Memory B cell (primary cell): ENCODE data around the gene SEL1L.
"Not testable (repeated sequence)": the region's sequence is repeated elsewhere in the genome, so short reads cannot be mapped to it uniquely, and the experiment has no call there.

ENCODE experiments used
- ATAC-seq: fragments of 150-1000 bp; cut with Tn5 transposase; 2 replicates; pipeline ENCODE4 v1.10.0; 2021; ENCODE audit warnings: low read depth, mild to moderate bottlenecking, moderate library complexity
- DNase-seq, 2 donors: peaks; one replicate each; pipeline ENCODE4 v3.0.0; 2022; ENCODE audit warnings: low spot score in 2 of 2
- H3K27ac Mint-ChIP-seq: one replicate; pipeline ENCODE4 v1.8.0; 2022; ENCODE audit warnings: mild to moderate bottlenecking, moderate library complexity, mixed read lengths
- H3K27me3 Mint-ChIP-seq: one replicate; pipeline ENCODE4 v1.8.0; 2022; ENCODE audit warnings: mixed read lengths
- H3K36me3 Mint-ChIP-seq: one replicate; pipeline ENCODE4 v1.8.0; 2022; ENCODE audit warnings: mild to moderate bottlenecking, mixed read lengths
- H3K4me1 Mint-ChIP-seq: one replicate; pipeline ENCODE4 v1.8.0; 2022; ENCODE audit warnings: mixed read lengths
- H3K4me3 Mint-ChIP-seq: one replicate; pipeline ENCODE4 v1.8.0; 2022; ENCODE audit warnings: mild to moderate bottlenecking, moderate library complexity, mixed read lengths
- H3K9me3 Mint-ChIP-seq: one replicate; pipeline ENCODE4 v1.8.0; 2022; ENCODE audit warnings: mixed read lengths

SEL1L gene

GRCh38 chr14:81541206-81541605 lies 7.6 kb upstream of the SEL1L start:
- H3K27ac Mint-ChIP-seq, H3K4me1 Mint-ChIP-seq, H3K27me3 Mint-ChIP-seq, H3K9me3 Mint-ChIP-seq, ATAC-seq, DNase-seq, H3K36me3 Mint-ChIP-seq, H3K4me3 Mint-ChIP-seq: not testable (repeated sequence)

GRCh38 chr14:81537193-81537592 lies 3.5 kb upstream of the SEL1L start:
- ATAC-seq: no peak
- Mint-ChIP-seq H3K36me3 (peaks cover 3% of the 10 kb centered on the region), H3K4me1 (peaks cover 11% of the 10 kb centered on the region), H3K9me3 (peaks cover 3% of the 10 kb centered on the region), H3K27me3 (peaks cover 3% of the 10 kb centered on the region), H3K4me3 (no peak overlapping the region), H3K27ac (no peak overlapping the region)
- DNase-seq: no peak

- Mint-ChIP-seq H3K27ac (no peak overlapping the region), H3K4me1 (peaks cover 17% of the 10 kb centered on the region), H3K9me3 (peaks cover 3% of the 10 kb centered on the region), H3K27me3 (peaks cover 3% of the 10 kb centered on the region), H3K36me3 (peaks cover 3% of the 10 kb centered on the region), H3K4me3 (no peak overlapping the region)
- ATAC-seq (no peak), DNase-seq (no peak)
These were observed 2.7 kb upstream of the SEL1L start for GRCh38 chr14:81536241-81536771.

- no peak for DNase-seq
- ATAC-seq: peak; percentile 22
- peaks cover 3% of the 10 kb centered on the region for H3K36me3 Mint-ChIP-seq
- H3K27me3 Mint-ChIP-seq: peaks cover 3% of the 10 kb centered on the region
- peak overlapping the region; percentile 5 for H3K27ac Mint-ChIP-seq
- H3K9me3 Mint-ChIP-seq: peaks cover 3% of the 10 kb centered on the region
- H3K4me1 Mint-ChIP-seq: peaks cover 17% of the 10 kb centered on the region
- peak overlapping the region; percentile 62 for H3K4me3 Mint-ChIP-seq
These were observed 1.9 kb upstream of the SEL1L start for GRCh38 chr14:81535396-81536164.

- Mint-ChIP-seq H3K4me1 (peaks cover 17% of the 10 kb centered on the region), H3K27ac (peak overlapping the region; percentile 5), H3K36me3 (peaks cover 3% of the 10 kb centered on the region), H3K4me3 (peak overlapping the region; percentile 11), H3K27me3 (peaks cover 1% of the 10 kb centered on the region), H3K9me3 (peaks cover 3% of the 10 kb centered on the region)
- ATAC-seq (no peak), DNase-seq (no peak)
These were observed 939 bp upstream of the SEL1L start for GRCh38 chr14:81534510-81535074.

GRCh38 chr14:81533212-81533535 lies 479 bp downstream of the SEL1L start:
- Mint-ChIP-seq H3K27me3 (no peaks in the 10 kb centered on the region), H3K4me1 (peaks cover 25% of the 10 kb centered on the region), H3K36me3 (peaks cover 5% of the 10 kb centered on the region), H3K9me3 (peaks cover 3% of the 10 kb centered on the region), H3K27ac (peak overlapping the region; percentile 72), H3K4me3 (peak overlapping the region; percentile 91)
- DNase-seq (no peak), ATAC-seq (no peak)

- peaks cover 19% of the 10 kb centered on the region for H3K36me3 Mint-ChIP-seq
- DNase-seq (no peak), ATAC-seq (no peak)
- H3K27ac Mint-ChIP-seq: no peak overlapping the region
- H3K9me3 Mint-ChIP-seq: no peaks in the 10 kb centered on the region
- H3K27me3 Mint-ChIP-seq: no peaks in the 10 kb centered on the region
- peaks cover 22% of the 10 kb centered on the region for H3K4me1 Mint-ChIP-seq
- no peak overlapping the region for H3K4me3 Mint-ChIP-seq
These were observed 4.3 kb downstream of the SEL1L start for GRCh38 chr14:81529391-81529790.

GRCh38 chr14:81525129-81525528 lies 8.5 kb downstream of the SEL1L start:
- Mint-ChIP-seq H3K9me3 (no peaks in the 10 kb centered on the region), H3K27ac (no peak overlapping the region), H3K4me1 (peaks cover 20% of the 10 kb centered on the region), H3K27me3 (no peaks in the 10 kb centered on the region), H3K36me3 (peaks cover 36% of the 10 kb centered on the region), H3K4me3 (no peak overlapping the region)
- DNase-seq: no peak
- no peak for ATAC-seq

- H3K27ac Mint-ChIP-seq: no peak overlapping the region
- peaks cover 25% of the 10 kb centered on the region for H3K4me1 Mint-ChIP-seq
- peaks cover 36% of the 10 kb centered on the region for H3K36me3 Mint-ChIP-seq
- DNase-seq (no peak), ATAC-seq (no peak)
- no peaks in the 10 kb centered on the region for H3K27me3 Mint-ChIP-seq
- H3K4me3 Mint-ChIP-seq: no peak overlapping the region
- no peaks in the 10 kb centered on the region for H3K9me3 Mint-ChIP-seq
These were observed 10.0 kb downstream of the SEL1L start for GRCh38 chr14:81523616-81524015.

- Mint-ChIP-seq H3K4me3 (no peak overlapping the region), H3K9me3 (no peaks in the 10 kb centered on the region), H3K36me3 (peaks cover 34% of the 10 kb centered on the region), H3K4me1 (peaks cover 21% of the 10 kb centered on the region), H3K27me3 (no peaks in the 10 kb centered on the region), H3K27ac (no peak overlapping the region)
- no peak for DNase-seq
- no peak for ATAC-seq
These were observed 10.6 kb downstream of the SEL1L start for GRCh38 chr14:81523016-81523415.

- no peak for DNase-seq
- Mint-ChIP-seq H3K27me3 (no peaks in the 10 kb centered on the region), H3K36me3 (peaks cover 29% of the 10 kb centered on the region), H3K27ac (no peak overlapping the region), H3K4me3 (no peak overlapping the region), H3K4me1 (peaks cover 15% of the 10 kb centered on the region), H3K9me3 (no peaks in the 10 kb centered on the region)
- no peak for ATAC-seq
These were observed 12.3 kb downstream of the SEL1L start for GRCh38 chr14:81521356-81521755.

GRCh38 chr14:81519200-81520011 lies 14.2 kb downstream of the SEL1L start:
- peak overlapping the region; percentile 9 for H3K4me3 Mint-ChIP-seq

GRCh38 chr14:81517798-81518398 lies 15.8 kb downstream of the SEL1L start:
- Mint-ChIP-seq H3K27ac (no peak overlapping the region), H3K36me3 (peaks cover 21% of the 10 kb centered on the region), H3K9me3 (no peaks in the 10 kb centered on the region), H3K27me3 (no peaks in the 10 kb centered on the region), H3K4me3 (no peak overlapping the region), H3K4me1 (peaks cover 12% of the 10 kb centered on the region)
- DNase-seq: no peak
- ATAC-seq: no peak

More at GRCh38 chr14:81519200-81520011, 14.2 kb downstream of the SEL1L start:
- Mint-ChIP-seq H3K27me3 (no peaks in the 10 kb centered on the region), H3K9me3 (no peaks in the 10 kb centered on the region), H3K4me1 (peaks cover 15% of the 10 kb centered on the region), H3K36me3 (peaks cover 24% of the 10 kb centered on the region), H3K27ac (peak overlapping the region; percentile 45)
- DNase-seq (no peak), ATAC-seq (peak; percentile 77)
